VCaP (cell line): ENCODE measurements around the gene PKNOX2.

Source experiments
- H3K27ac ChIP-seq: fragments of 450-650 bp; 2 replicates; pipeline ENCODE4 v1.5.1; 2017
- TF ChIP-seq, protein P1 (sequence below): fragments of 450-650 bp; conservative IDR thresholded peaks from 2 replicates; pipeline ENCODE4 v1.5.1; 2017; ENCODE audit warnings: mild to moderate bottlenecking, moderate library complexity

PKNOX2 gene

GRCh38 chr11:125226706-125227105 lies 62.2 kb downstream of the PKNOX2 start:
- TF ChIP-seq, protein P1, sequence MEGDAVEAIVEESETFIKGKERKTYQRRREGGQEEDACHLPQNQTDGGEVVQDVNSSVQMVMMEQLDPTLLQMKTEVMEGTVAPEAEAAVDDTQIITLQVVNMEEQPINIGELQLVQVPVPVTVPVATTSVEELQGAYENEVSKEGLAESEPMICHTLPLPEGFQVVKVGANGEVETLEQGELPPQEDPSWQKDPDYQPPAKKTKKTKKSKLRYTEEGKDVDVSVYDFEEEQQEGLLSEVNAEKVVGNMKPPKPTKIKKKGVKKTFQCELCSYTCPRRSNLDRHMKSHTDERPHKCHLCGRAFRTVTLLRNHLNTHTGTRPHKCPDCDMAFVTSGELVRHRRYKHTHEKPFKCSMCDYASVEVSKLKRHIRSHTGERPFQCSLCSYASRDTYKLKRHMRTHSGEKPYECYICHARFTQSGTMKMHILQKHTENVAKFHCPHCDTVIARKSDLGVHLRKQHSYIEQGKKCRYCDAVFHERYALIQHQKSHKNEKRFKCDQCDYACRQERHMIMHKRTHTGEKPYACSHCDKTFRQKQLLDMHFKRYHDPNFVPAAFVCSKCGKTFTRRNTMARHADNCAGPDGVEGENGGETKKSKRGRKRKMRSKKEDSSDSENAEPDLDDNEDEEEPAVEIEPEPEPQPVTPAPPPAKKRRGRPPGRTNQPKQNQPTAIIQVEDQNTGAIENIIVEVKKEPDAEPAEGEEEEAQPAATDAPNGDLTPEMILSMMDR, result no peak
- H3K27ac ChIP-seq, result no peak overlapping the region

DNA sequence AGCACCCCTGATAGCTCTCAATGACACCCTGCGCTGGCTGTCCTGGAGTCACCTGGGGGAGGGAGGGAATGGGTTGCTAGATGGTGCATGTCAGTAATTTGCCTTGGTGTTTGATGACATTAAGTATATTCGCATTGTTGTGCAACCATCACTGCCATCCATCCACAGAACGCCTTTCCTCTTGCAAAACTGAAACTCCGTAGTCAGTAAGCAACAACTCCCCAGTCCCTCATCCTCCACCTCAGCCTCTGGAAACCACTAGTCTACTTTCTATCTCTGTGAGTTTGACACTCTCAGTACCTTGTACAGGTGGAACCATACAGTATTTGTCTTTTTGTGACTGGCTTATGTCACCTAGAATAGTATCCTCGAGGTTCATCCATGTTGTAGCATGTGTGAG lies 62.6 kb downstream of the PKNOX2 start:
- no peak overlapping the region for H3K27ac ChIP-seq
- TF ChIP-seq, protein P1, result no peak

GRCh38 chr11:125228445-125228844 lies 63.9 kb downstream of the PKNOX2 start:
- no peak overlapping the region for H3K27ac ChIP-seq
- TF ChIP-seq, protein P1, result no peak

DNA sequence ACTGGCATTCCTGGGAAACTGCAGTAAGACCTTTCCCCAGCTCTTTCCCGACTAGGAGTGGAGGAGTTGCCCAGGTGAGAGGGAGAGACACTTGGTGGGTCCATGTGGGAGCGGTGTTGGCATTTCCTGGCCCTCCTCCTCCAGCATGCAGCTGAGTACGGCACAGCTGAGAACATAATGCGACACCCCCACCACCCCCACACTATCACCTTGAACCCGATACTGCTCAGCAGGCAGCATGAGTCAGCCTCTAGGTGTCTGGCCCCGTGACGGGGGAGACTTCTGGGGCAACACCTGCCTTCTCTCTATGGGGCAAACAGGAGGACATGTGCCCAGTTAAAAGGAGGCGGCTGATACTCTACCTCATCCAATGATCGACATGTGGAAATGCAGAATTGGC lies 64.4 kb downstream of the PKNOX2 start:
- TF ChIP-seq, protein P1, result no peak
- no peak overlapping the region for H3K27ac ChIP-seq

- H3K27ac ChIP-seq, result no peak overlapping the region
- TF ChIP-seq, protein P1, result no peak
Measured at GRCh38 chr11:125229916-125230315, 65.4 kb downstream of the PKNOX2 start.

- TF ChIP-seq, protein P1, result no peak
- H3K27ac ChIP-seq, result no peak overlapping the region
Measured at GRCh38 chr11:125233116-125233515, 68.6 kb downstream of the PKNOX2 start.

DNA sequence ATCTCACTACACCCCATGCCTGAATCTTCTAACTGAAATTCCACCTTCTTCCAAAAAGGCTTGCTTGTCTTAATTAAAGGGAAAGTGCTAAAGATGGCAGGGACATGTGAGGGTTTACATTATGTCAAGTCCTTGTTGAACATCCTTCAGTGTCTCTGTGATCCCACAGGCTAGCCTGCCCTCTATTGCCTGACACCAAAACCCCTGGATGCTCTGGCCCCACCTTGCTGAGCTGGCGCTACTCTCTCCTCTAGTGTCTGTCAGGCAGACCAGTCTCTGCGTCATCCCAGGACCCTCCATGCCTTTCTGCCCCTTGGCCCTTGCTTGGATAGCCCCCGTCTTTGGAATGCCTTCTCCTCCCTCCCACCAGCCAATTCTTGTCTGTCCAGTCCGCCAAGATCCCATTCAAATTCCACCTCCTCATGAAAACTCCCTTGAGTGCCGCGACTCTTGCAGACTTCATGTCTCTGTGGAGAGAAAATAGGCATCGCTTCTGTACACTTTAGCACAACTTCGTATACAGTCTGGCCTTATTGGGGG lies 69.3 kb downstream of the PKNOX2 start:
- TF ChIP-seq, protein P1, result no peak
- H3K27ac ChIP-seq, result no peak overlapping the region
